Nephron (organoid): ENCODE data around the gene PKP3.
"Not testable (repeated sequence)": the region's sequence is repeated elsewhere in the genome, so short reads cannot be mapped to it uniquely, and the experiment has no call there.

Source experiments
- H3K27ac Mint-ChIP-seq, 3 experiments: 2 replicates each; pipeline ENCODE4 v1.8.0; 2020; ENCODE audit warnings: mixed read lengths in 3 of 3, mild to moderate bottlenecking in 2 of 3, moderate library complexity in 1 of 3
- H3K27me3 Mint-ChIP-seq: 2 replicates; pipeline ENCODE4 v1.8.0; 2021; ENCODE audit warnings: low read depth, mild to moderate bottlenecking, moderate library complexity, mixed read lengths
- H3K36me3 Mint-ChIP-seq: 2 replicates; pipeline ENCODE4 v1.8.0; 2020; ENCODE audit warnings: low read depth, mixed read lengths
- H3K4me1 Mint-ChIP-seq: 2 replicates; pipeline ENCODE4 v1.8.0; 2020; ENCODE audit warnings: mixed read lengths
- H3K4me3 Mint-ChIP-seq, 3 experiments: 2 replicates each; pipeline ENCODE4 v1.8.0; 2020; ENCODE audit warnings: mild to moderate bottlenecking in 3 of 3, mixed read lengths in 3 of 3, moderate library complexity in 2 of 3
- H3K9me3 Mint-ChIP-seq: 2 replicates; pipeline ENCODE4 v1.8.0; 2020; ENCODE audit warnings: mixed read lengths
- CTCF ChIP-seq, 3 experiments: fragments of 200-600 bp; sonication (generic); IDR thresholded peaks; one replicate each; pipeline ENCODE4 v1.5.0; 2021; ENCODE audit warnings: antibody characterized with exemption in 3 of 3; ENCODE audit not compliant: unreplicated experiment in 3 of 3

The PKP3 gene

GRCh38 chr11:386483-386882 lies 7.5 kb upstream of the PKP3 start:
- no peak for TF ChIP-seq CTCF (IDR thresholded peaks at IDR 0.05; ENCODE audit: unreplicated experiment in 3 of 3)
- peaks cover 13% of the 10 kb centered on the region for H3K27me3 Mint-ChIP-seq
- H3K9me3 Mint-ChIP-seq: peaks cover 2% of the 10 kb centered on the region
- no peak overlapping the region for H3K4me3 Mint-ChIP-seq
- peaks cover 10% of the 10 kb centered on the region for H3K36me3 Mint-ChIP-seq
- H3K27ac Mint-ChIP-seq: no peak overlapping the region
- H3K4me1 Mint-ChIP-seq: peaks cover 22% of the 10 kb centered on the region

DNA sequence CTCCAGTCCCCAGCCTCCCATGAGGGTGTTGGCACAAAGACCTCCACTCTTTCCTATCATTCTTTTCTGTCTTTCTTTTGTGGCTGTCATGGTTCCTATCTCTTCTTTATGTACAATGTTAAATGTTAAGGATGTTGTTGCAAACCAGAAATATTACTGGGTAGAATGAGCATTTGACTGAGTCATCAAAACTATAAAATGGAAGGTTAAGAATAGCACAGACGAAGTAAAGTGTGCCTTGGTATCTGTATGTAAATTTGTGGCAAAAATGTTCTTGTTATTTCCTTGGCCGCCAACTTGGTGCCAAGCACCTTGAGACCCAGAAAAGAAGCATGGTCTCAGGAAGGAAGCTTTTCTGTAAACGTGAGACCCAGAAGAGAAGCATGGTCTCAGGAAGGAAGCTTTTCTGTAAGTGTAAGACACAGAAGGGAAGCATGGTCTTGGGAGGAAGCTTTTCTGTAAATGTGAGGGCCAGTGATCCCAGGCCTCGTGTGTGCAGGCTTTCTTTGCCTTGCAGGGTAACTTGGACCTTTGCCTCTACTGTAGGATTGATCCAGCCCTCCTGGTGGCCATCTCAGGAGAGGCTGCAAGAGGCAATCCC lies 6.7 kb upstream of the PKP3 start:
- Mint-ChIP-seq H3K4me3 (no peak overlapping the region), H3K27me3 (peaks cover 13% of the 10 kb centered on the region)
- TF ChIP-seq CTCF (IDR thresholded peaks at IDR 0.05; ENCODE audit: unreplicated experiment in 3 of 3): no peak

DNA sequence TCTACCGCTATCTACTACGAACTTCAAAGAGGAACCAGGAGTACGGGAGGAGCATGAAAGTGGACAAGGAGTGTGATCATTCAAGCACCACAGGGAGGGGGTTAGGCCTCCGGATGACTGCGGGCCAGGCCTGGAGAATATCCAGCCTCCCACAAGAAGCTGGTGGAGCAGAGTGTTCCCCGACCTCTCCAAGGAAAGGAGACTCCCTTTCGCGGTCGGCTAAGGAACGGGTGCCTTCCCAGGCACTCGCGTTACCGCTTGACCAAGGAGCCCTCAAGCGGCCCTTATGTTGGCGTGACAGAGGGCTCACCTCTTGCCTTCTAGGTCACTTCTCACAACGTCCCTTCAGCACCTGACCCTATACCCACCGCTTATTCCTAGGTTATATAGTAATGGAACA lies 4.6 kb upstream of the PKP3 start:
- not testable (repeated sequence) for H3K4me3 Mint-ChIP-seq, H3K9me3 Mint-ChIP-seq, H3K36me3 Mint-ChIP-seq, H3K27me3 Mint-ChIP-seq
- Mint-ChIP-seq H3K4me1 (peaks cover 22% of the 10 kb centered on the region), H3K27ac (peak overlapping the region in 1 of 3 experiments; percentile 33)

More for the DNA sequence above, 6.7 kb upstream of the PKP3 start:
- peaks cover 6% of the 10 kb centered on the region for H3K36me3 Mint-ChIP-seq
- H3K27ac Mint-ChIP-seq: peak overlapping the region in 2 of 3 experiments; percentile 1 to 60
- H3K4me1 Mint-ChIP-seq: peaks cover 22% of the 10 kb centered on the region
- H3K9me3 Mint-ChIP-seq: peaks cover 2% of the 10 kb centered on the region

DNA sequence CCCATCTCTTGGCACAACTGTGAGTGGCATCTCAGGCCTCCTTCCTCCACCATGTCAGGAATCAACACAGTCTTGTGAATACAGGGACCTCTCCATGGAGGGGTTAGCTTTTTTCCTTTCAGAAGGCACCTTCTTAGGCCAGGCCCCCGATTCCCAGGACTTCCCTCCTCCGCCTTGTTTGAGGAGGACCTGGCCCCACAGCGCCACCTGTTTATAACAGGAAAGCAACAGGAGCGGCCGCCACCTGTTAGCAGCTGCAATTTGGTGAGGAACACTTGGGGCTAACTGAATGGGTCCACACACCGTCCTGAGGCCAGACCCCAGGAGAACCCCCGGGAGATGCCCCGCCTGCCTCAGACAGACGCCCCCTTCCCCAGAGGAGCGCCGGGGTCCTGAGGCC lies 3.8 kb upstream of the PKP3 start:
- peaks cover 4% of the 10 kb centered on the region for H3K27me3 Mint-ChIP-seq
- peaks cover 22% of the 10 kb centered on the region for H3K4me1 Mint-ChIP-seq
- no peak overlapping the region for H3K27ac Mint-ChIP-seq
- peaks cover 2% of the 10 kb centered on the region for H3K9me3 Mint-ChIP-seq
- no peak overlapping the region for H3K4me3 Mint-ChIP-seq
- no peaks in the 10 kb centered on the region for H3K36me3 Mint-ChIP-seq
- no peak for TF ChIP-seq CTCF (IDR thresholded peaks at IDR 0.05; ENCODE audit: unreplicated experiment in 3 of 3)

- no peak for TF ChIP-seq CTCF (IDR thresholded peaks at IDR 0.05; ENCODE audit: unreplicated experiment in 3 of 3)
- H3K9me3 Mint-ChIP-seq: peaks cover 2% of the 10 kb centered on the region
- peaks cover 22% of the 10 kb centered on the region for H3K4me1 Mint-ChIP-seq
- no peaks in the 10 kb centered on the region for H3K36me3 Mint-ChIP-seq
- H3K27me3 Mint-ChIP-seq: peaks cover 4% of the 10 kb centered on the region
- H3K27ac Mint-ChIP-seq: no peak overlapping the region
- H3K4me3 Mint-ChIP-seq: no peak overlapping the region
These were observed 2.6 kb upstream of the PKP3 start for GRCh38 chr11:391117-392017.

DNA sequence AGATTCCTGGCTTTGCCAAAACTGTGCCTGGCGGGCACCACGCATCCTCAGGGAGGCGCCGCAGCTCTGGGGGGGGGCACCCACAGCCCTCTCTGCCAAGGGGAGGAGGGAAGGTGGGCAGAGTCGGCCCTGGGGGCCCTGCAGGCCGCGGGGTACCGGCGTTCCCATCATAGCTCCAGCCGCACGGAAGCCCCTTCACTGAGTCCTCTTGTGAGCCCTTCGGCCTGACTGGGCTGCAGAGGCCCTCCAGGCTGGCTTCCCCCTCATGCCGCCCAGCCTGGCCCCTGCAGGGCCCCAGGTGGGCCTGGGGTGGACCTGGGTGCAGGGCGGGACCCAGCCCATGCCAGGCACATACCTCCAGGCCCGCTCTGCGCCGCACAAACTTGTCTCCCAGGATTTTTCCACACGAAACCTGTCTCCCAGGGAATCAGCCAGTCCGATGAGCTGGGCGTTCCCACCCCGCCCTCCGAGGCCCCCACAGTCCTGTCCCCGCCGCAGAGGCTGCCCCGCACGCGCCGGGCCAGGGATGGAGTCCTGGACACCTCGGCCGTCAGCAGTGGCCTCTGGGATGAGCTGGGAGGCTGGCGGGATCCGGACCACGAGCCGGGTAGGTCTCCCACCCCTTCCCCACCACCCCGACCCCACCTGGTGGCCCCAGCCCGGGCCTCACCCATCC lies 1.8 kb upstream of the PKP3 start:
- Mint-ChIP-seq H3K9me3 (peaks cover under 1% of the 10 kb centered on the region), H3K4me1 (peaks cover 18% of the 10 kb centered on the region), H3K27me3 (peaks cover 4% of the 10 kb centered on the region), H3K36me3 (no peaks in the 10 kb centered on the region), H3K27ac (no peak overlapping the region), H3K4me3 (no peak overlapping the region)
- no peak for TF ChIP-seq CTCF (IDR thresholded peaks at IDR 0.05; ENCODE audit: unreplicated experiment in 3 of 3)
